H1 (cell line): ENCODE measurements around the gene SH3BP5. TPM values are rescaled to one million over a fixed set of nuclear protein-coding genes. Genes with fewer than 3 reads are reported as not detected.

ENCODE experiments used
- CTCF ChIA-PET: fragments of 300-600 bp; sonication (Branson Sonifier 250); formaldehyde crosslinking; loops from one replicate; lab custom pipeline; 2021; ENCODE audit not compliant: partially characterized antibody; lab: Charles Lee
- POLR2A ChIA-PET: fragments of 300-600 bp; sonication (Branson Sonifier 250); formaldehyde crosslinking; loops from one replicate; lab custom pipeline; 2021; ENCODE audit warnings: inconsistent platforms; ENCODE audit not compliant: partially characterized antibody; lab: Charles Lee
- DNase-seq, 2 experiments: peaks; one replicate each; pipeline versions ENCODE4 v3.0.0 to v3.0.0-alpha.2; 2010 to 2022; ENCODE audit warnings: low spot score in 2 of 2, low read depth in 1 of 2, mixed read lengths in 1 of 2
- FAIRE-seq: peaks from 2 replicates; lab custom pipeline; 2011; peaks lifted over from hg19 to GRCh38; lab: Jason Lieb, UNC
- H2AFZ ChIP-seq: 2 replicates; pipeline ENCODE4 v1.8.1; 2012; ENCODE audit warnings: low read length, inconsistent platforms
- H2AK5ac ChIP-seq: 2 replicates; pipeline ENCODE4 v1.6.1; 2013; ENCODE audit warnings: low read depth, low read length
- H2BK120ac ChIP-seq: replicated peaks from 2 replicates; pipeline ENCODE3; 2013; ENCODE audit warnings: low read depth, low read length, inconsistent platforms
- H2BK12ac ChIP-seq: 2 replicates; pipeline ENCODE4 v1.6.1; 2013; ENCODE audit warnings: low read depth, low read length
- H2BK15ac ChIP-seq: 2 replicates; pipeline ENCODE4 v1.6.1; 2013; ENCODE audit warnings: low read length
- H2BK20ac ChIP-seq: 2 replicates; pipeline ENCODE4 v1.6.1; 2013; ENCODE audit warnings: low read length
- H2BK5ac ChIP-seq: 2 replicates; pipeline ENCODE4 v1.6.1; 2013; ENCODE audit warnings: low read depth, low read length
- H3K14ac ChIP-seq: 2 replicates; pipeline ENCODE4 v1.6.1; 2013; ENCODE audit warnings: inconsistent platforms; ENCODE audit not compliant: insufficient read length
- H3K18ac ChIP-seq: 2 replicates; pipeline ENCODE4 v1.6.1; 2013; ENCODE audit warnings: low read length; ENCODE audit errors: extremely low read depth
- H3K23ac ChIP-seq: 2 replicates; pipeline ENCODE4 v1.6.1; 2013; ENCODE audit warnings: inconsistent platforms; ENCODE audit not compliant: insufficient read length
- H3K23me2 ChIP-seq: 2 replicates; pipeline ENCODE4 v1.6.1; 2013; ENCODE audit warnings: low read depth, low read length
- H3K27ac ChIP-seq: 2 replicates; pipeline ENCODE4 v1.6.1; 2011; ENCODE audit warnings: low read depth, low read length, inconsistent platforms
- H3K27me3 ChIP-seq, 4 experiments: replicated peaks in 1 of 4; 1 replicate in 1 of 4; 2 replicates in 3 of 4; pipeline versions ENCODE4 v1.6.1 to v1.8.1; 2011 to 2013; ENCODE audit warnings: low read length in 3 of 4, mild to moderate bottlenecking in 3 of 4, inconsistent platforms in 2 of 4, mixed read lengths in 2 of 4, moderate library complexity in 1 of 4; ENCODE audit not compliant: control insufficient read depth in 3 of 4, insufficient read depth in 3 of 4; ENCODE audit errors: extremely low read depth in 1 of 4
- H3K36me3 ChIP-seq, 4 experiments: 2 replicates each; pipeline versions ENCODE4 v1.6.1 to v1.8.1; 2011 to 2013; ENCODE audit warnings: mild to moderate bottlenecking in 4 of 4, low read length in 3 of 4, moderate library complexity in 2 of 4, control low read depth in 1 of 4, inconsistent platforms in 1 of 4; ENCODE audit not compliant: insufficient read depth in 4 of 4, control insufficient read depth in 2 of 4
- H3K4ac ChIP-seq: replicated peaks from 2 replicates; pipeline ENCODE3; 2013; ENCODE audit warnings: low read length, low read depth, mixed read lengths, inconsistent platforms; ENCODE audit not compliant: insufficient read length
- H3K4me1 ChIP-seq, 4 experiments: replicated peaks in 1 of 4; 1 replicate in 1 of 4; 2 replicates in 3 of 4; pipeline versions ENCODE4 v1.6.1 to v1.8.1; 2011 to 2013; ENCODE audit warnings: low read length in 3 of 4, inconsistent platforms in 2 of 4, mixed read lengths in 1 of 4; ENCODE audit not compliant: insufficient read depth in 4 of 4, control insufficient read depth in 3 of 4
- H3K4me2 ChIP-seq, 2 experiments: 2 replicates each; pipeline versions ENCODE4 v1.6.1 to v1.8.1; 2011 to 2013; ENCODE audit warnings: low read depth in 2 of 2, low read length in 2 of 2, control low read depth in 1 of 2, inconsistent platforms in 1 of 2, mild to moderate bottlenecking in 1 of 2; ENCODE audit not compliant: insufficient read depth in 1 of 2
- H3K4me3 ChIP-seq, 4 experiments: fragments of 200-600, 300-600 bp in 1 of 4; sonication (generic), shearing (Covaris generic), sonication (Bioruptor Twin) in 1 of 4; 2 replicates each; pipeline versions ENCODE4 v1.5.1 to v1.8.1; 2011 to 2016; ENCODE audit warnings: low read length in 4 of 4, low read depth in 3 of 4, control low read depth in 2 of 4, inconsistent platforms in 2 of 4, mild to moderate bottlenecking in 2 of 4, mixed read lengths in 1 of 4, moderate library complexity in 1 of 4; ENCODE audit not compliant: insufficient read depth in 2 of 4; ENCODE audit errors: extremely low read depth in 1 of 4
- H3K56ac ChIP-seq: replicated peaks from 2 replicates; pipeline ENCODE3; 2013; ENCODE audit warnings: low read depth, mild to moderate bottlenecking, mixed read lengths, low read length, inconsistent platforms; ENCODE audit not compliant: insufficient read length
- H3K79me1 ChIP-seq: 2 replicates; pipeline ENCODE4 v1.6.1; 2013; ENCODE audit warnings: low read depth, low read length, control low read depth
- H3K79me2 ChIP-seq, 2 experiments: 2 replicates each; pipeline versions ENCODE4 v1.6.1 to v1.8.1; 2012 to 2013; ENCODE audit warnings: low read length in 2 of 2, mild to moderate bottlenecking in 2 of 2, inconsistent platforms in 1 of 2; ENCODE audit not compliant: insufficient read depth in 2 of 2, control insufficient read depth in 1 of 2
- H3K9ac ChIP-seq, 4 experiments: replicated peaks in 1 of 4; 1 replicate in 1 of 4; 2 replicates in 3 of 4; pipeline versions ENCODE4 v1.6.1 to v1.8.1; 2011 to 2013; ENCODE audit warnings: low read depth in 3 of 4, low read length in 3 of 4, control low read depth in 2 of 4, mild to moderate bottlenecking in 2 of 4, moderate library complexity in 2 of 4, inconsistent platforms in 1 of 4; ENCODE audit errors: extremely low read depth in 1 of 4
- H3K9me3 ChIP-seq, 2 experiments: 2 replicates each; pipeline versions ENCODE4 v1.6.1 to v1.8.1; 2012 to 2013; ENCODE audit warnings: mild to moderate bottlenecking in 2 of 2, moderate library complexity in 2 of 2, control low read depth in 1 of 2, inconsistent platforms in 1 of 2, low read depth in 1 of 2, low read length in 1 of 2, mixed read lengths in 1 of 2; ENCODE audit not compliant: insufficient read depth in 2 of 2
- H4K20me1 ChIP-seq, 2 experiments: replicated peaks in 1 of 2; 2 replicates each; pipeline versions ENCODE3 to v1.8.1; 2011 to 2013; ENCODE audit warnings: inconsistent platforms in 2 of 2, low read length in 2 of 2, mild to moderate bottlenecking in 1 of 2; ENCODE audit not compliant: insufficient read depth in 2 of 2, control insufficient read depth in 1 of 2
- H4K5ac ChIP-seq: 2 replicates; pipeline ENCODE4 v1.6.1; 2013; ENCODE audit warnings: low read length, low read depth, mixed read lengths, inconsistent platforms; ENCODE audit not compliant: insufficient read length
- H4K8ac ChIP-seq: 2 replicates; pipeline ENCODE4 v1.8.0; 2013; ENCODE audit warnings: mild to moderate bottlenecking, moderate library complexity, low read length, inconsistent platforms; ENCODE audit not compliant: insufficient read depth; ENCODE audit errors: extremely low read depth
- H4K91ac ChIP-seq: replicated peaks from 2 replicates; pipeline ENCODE3; 2013; ENCODE audit warnings: low read length, mixed read lengths, inconsistent platforms; ENCODE audit not compliant: insufficient read length
- RXRA ChIP-seq: IDR thresholded peaks from 2 replicates; pipeline ENCODE4 v1.6.1; 2011; ENCODE audit warnings: low read depth, mild to moderate bottlenecking, low read length, moderate library complexity; ENCODE audit not compliant: insufficient read depth
- WGBS, 2 experiments: shearing (Covaris generic) in 1 of 2; methylation state at CpG; one replicate each; pipeline versions ENCODE4 v1.1.6 to v1.1.7; 2013 to 2015; ENCODE audit warnings: low lambda C conversion rate in 2 of 2, mixed read lengths in 2 of 2, inconsistent platforms in 1 of 2, low coverage in 1 of 2, missing lambda C conversion rate in 1 of 2; ENCODE audit not compliant: insufficient replicate concordance in 2 of 2, insufficient coverage in 1 of 2, insufficient read length in 1 of 2; ENCODE audit errors: extremely low coverage in 1 of 2, missing lambda C conversion rate in 1 of 2; 5-methylcytosine and 5-hydroxymethylcytosine counted together
- polyA plus RNA-seq, 7 experiments: library from polyadenylated mRNA; depleted of rRNA in 3 of 7; stranded (reverse) in 5 of 7; unstranded in 2 of 7; fragments of >200 nt in 5 of 7; fragments of 200-250 nt in 2 of 7; gene quantifications; 1 replicate in 5 of 7; 2 replicates in 1 of 7; 4 replicates in 1 of 7; pipeline versions ENCODE4 v1.2.1 to v1.2.3, GENCODE V29; 2011 to 2013; ENCODE audit warnings: missing spikeins in 2 of 7, mixed read lengths in 2 of 7
- total RNA-seq: library from RNA; stranded (reverse); fragmentation: NEBNext Ultra II Directional; extraction: Animal tissue kit (Norgen Biotek cat#: 25700); gene quantifications from 2 replicates; pipeline ENCODE4 v1.2.1, GENCODE V29; 2021

SH3BP5 gene
- total and polyA plus RNA-seq, 2 of the 8 experiments (the other 6 are each of a cell fraction or from before 2014, with no cell fraction given): 7.1 to 9.7 TPM

DNA sequence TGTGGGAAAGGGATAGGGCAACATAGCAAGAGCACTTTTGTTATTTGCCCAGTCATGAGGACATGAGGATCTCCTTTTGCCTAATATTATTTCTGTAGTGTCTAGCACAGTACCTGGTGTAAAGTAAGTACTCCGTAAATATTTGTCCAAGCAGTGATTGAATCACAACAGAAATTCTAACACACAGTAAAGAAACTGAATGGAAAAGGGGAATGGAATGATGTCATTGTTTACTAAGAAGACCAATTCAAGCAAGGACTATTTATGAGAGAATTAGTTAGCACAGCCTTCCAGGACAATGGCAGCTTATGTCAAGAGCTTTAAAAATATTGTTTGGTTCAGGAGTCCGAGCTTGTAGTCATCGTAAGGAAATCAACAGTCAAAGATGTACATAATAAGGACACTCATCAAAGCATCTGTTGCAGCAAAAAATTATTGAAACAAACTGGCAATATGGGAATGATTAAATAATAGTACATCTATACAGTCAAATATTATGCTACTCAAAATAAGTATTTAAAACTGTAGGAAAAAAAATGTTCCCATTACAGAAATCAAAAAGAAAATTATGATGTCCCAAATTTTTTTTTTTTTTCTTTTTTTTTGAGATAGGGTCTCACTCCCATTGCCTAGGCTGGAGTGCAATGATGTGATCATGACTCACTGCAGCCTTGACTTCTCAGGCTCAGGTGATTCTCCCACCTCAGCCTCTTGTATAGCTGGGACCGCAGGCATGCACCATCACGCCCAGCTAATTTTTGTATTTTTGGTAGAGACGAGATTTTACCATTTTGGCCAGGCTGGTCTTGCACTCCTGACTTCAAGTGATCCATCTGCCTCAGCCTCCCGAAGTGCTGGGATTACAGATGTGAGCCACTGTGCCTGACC lies 108.5 kb downstream of the SH3BP5 start:
- Histone ChIP-seq H2AK5ac (no peak overlapping the region), H4K8ac (no peak overlapping the region), H3K56ac (no peak overlapping the region), H3K4ac (no peak overlapping the region), H3K36me3 (peaks cover 4 to 18% (median 10%) of the 10 kb centered on the region in 4 experiments), H3K79me2 (no peaks in the 10 kb centered on the region), H3K14ac (no peak overlapping the region), H3K27me3 (no peaks in the 10 kb centered on the region), H4K91ac (no peak overlapping the region), H2BK20ac (no peak overlapping the region), H3K9ac (no peak overlapping the region), H3K18ac (no peak overlapping the region), H2BK15ac (no peak overlapping the region), H4K20me1 (peaks cover 0 to 1% of the 10 kb centered on the region in 2 experiments), H3K4me1 (no peaks in the 10 kb centered on the region), H3K4me2 (no peak overlapping the region), H3K4me3 (no peak overlapping the region), H2BK5ac (no peak overlapping the region), H3K23me2 (no peaks in the 10 kb centered on the region), H3K23ac (no peak overlapping the region), H4K5ac (no peak overlapping the region), H2BK120ac (no peak overlapping the region), H2BK12ac (no peak overlapping the region), H3K9me3 (no peaks in the 10 kb centered on the region), H3K79me1 (no peaks in the 10 kb centered on the region), H3K27ac (no peak overlapping the region), H2AFZ (no peak overlapping the region)
- no peak for TF ChIP-seq RXRA
- DNase-seq: no peak
- ChIA-PET POLR2A (no interaction called here), CTCF (interaction anchor here (0.8 kb wide), 1 partner anchor 18 kb away, joined by 3 read pairs; no protein-coding TSS in a partner anchor)
- whole genome bisulfite sequencing, 2 experiments: 95% methylated on average over 7 of the region's 7 CpGs; no CpG with 5 or more reads in 1 of the 2 experiments
- FAIRE-seq: no peak
